IPS DF 19.7 (cell line): Measurements from ENCODE around the gene TMEM214.

Source experiments
- DNase-seq: peaks from one replicate; pipeline ENCODE4 v3.0.0-alpha.2; 2013; ENCODE audit warnings: low read depth, low spot score

Gene TMEM214

DNA sequence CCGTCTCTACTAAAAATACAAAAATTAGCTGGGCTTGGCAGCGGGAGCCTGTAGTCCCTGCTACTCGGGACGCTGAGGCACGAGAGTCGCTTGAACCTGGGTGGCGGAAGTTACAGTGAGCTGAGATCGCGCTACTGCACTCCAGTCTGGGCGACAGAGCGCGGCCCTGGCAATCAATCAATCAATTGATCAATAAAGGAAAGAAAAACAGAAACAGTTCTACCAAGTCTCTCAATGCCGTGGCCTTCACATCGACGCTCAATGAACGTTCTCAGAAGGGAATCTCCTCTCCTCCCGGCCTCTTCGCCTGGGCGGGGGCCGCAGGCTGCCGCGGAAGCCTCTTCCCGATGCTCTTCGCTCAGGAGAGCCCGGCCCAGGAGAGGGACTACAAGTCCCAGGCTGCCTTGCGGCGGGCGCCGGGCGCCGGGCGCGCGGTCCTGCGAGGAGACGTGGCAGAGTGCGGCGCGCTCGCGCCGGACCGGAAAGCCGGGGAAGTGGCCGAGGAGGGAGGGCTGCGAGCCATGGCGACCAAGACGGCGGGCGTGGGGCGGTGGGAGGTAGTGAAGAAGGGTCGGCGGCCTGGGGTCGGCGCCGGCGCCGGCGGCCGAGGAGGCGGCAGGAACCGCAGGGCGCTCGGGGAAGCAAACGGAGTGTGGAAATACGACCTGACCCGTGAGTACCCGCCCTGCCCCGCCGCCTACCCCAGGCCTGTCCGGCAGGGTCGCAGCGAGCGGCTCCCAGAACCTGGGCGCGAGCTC, at the start of gene TMEM214:
Gene TMEM214 (plus strand): TSS at position 471 of the 758 bp plus-strand sequence. CDS start 51 bp downstream, at position 522.
- peak; percentile 33 for DNase-seq

DNA sequence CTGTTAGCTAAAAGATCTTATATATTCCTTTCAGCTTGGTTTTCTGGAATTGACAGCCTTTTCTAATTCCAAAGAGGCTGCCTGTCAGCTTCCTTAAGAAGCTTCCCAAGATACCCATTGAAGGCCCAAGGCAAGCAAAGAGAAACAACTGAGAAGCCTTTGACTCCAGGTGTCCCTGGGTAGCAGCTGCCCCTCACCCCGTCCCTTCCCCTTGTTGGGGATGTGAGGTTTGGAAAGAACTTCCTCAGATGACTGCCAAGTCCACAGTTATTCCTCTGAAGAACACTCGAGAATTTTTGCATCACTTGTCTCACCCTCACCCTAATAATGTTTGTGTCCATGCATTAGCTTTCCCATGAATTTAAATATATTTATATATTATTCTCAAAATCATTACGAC, 49.0 kb upstream of the TMEM214 start:
- no peak for DNase-seq

- DNase-seq: no peak
Observed at GRCh38 chr2:26985807-26986206, 47.0 kb upstream of the TMEM214 start.

GRCh38 chr2:26986576-26986975, 46.2 kb upstream of the TMEM214 start:
- DNase-seq: no peak

DNA sequence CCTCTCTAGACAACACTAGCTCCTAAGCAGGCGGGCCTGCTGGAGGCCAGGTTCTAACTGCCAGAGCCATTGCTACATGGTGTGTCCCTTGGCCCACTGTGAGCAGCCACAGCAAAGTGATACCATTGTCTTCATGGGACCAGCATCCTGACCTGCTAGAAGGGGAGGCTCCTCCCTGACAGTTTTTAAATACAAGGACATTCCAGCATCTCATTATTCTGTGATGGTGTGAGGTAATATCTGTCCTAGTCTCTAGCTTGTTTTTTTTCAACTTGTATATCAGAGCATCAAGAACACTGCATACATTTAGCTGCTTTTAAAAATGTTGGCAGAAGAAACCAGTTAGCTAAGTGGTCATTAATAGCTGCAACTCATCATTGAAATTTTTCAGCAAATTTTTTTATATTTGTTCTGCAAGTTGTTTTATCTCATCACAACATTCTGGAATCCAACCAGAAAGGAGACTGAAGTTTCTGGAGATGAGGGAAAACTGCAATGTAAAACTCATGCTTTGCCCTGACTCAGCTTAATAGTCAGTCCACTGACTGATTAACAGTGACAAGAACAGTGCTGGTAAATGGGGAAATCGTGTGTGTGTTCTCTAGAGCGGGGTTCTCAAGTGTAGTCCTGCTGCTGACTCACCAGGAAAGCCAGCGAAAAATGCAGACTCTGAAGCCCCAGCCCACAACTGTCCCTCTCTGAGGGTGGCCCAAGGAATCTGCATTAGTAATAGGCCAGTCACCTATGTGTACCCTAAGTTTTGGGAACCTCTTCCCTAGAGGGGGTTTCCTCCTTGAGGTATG, 44.5 kb upstream of the TMEM214 start:
- no peak for DNase-seq

DNA sequence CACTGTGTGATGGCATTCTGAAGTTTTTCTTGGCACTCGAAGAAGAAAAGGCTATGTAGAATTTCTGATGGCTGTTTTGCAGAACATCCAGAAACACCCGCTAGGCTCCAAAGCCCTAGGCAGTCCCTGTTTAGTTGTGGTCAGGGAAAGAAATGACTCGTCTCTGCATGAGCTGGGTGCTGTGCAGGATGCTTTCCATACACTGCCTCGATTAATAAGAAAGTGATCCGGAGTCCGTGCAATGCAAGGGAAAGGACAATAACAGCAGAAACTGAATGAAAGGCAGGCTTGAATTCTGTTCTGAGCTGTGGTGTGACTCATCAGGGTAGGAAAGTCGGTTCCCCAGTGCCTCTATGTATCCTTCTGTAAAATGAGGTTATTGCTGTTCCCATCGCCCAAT, 43.6 kb upstream of the TMEM214 start:
- DNase-seq: no peak

- no peak for DNase-seq
Observed at GRCh38 chr2:26991717-26992116, 41.0 kb upstream of the TMEM214 start.

- no peak for DNase-seq
Observed at GRCh38 chr2:26993768-26994167, 39.0 kb upstream of the TMEM214 start.

DNA sequence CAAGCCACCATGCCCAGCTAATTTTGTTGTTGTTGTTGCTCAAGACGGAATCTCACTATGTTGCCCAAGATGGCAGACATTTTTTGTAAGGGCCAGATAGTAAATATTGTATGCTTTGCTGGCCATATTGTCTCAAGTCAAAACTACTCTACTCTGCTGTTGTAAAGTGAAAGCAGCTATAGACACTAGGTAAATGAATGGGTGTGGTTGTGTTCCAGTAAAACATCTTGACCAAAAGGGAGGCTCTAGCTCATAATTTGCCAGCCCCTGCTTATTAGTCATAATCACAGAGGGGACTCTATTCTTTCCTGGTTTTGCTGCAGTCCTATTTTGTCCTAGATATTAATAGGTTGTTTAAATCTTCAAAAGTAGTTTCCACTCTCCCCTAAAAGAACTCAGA, 37.8 kb upstream of the TMEM214 start:
- DNase-seq: no peak

GRCh38 chr2:26997394-26997793, 35.4 kb upstream of the TMEM214 start:
- DNase-seq: no peak

- DNase-seq: no peak
Observed at GRCh38 chr2:26998323-26998722, 34.4 kb upstream of the TMEM214 start.

DNA sequence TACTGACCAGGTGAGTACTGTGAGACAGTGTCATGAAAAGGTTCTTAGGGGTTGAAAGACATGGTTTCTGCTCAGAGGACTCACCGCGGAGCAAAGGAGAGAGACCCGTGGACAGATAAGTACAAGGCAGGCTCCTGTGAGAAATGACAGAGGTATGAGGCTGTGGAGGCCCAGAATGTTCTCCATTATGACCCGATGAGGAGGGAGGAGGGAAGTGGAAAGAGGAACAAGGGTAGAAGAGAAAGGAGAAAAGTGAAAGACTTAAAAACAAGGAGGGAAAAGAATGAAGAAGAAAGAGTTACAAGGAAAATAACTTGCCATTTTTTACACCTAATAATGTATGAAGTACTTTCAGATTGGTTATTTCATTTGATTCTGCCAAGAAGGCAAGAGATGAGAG, 32.5 kb upstream of the TMEM214 start:
- no peak for DNase-seq

- DNase-seq: no peak
Observed at GRCh38 chr2:27000995-27001394, 31.8 kb upstream of the TMEM214 start.

DNA sequence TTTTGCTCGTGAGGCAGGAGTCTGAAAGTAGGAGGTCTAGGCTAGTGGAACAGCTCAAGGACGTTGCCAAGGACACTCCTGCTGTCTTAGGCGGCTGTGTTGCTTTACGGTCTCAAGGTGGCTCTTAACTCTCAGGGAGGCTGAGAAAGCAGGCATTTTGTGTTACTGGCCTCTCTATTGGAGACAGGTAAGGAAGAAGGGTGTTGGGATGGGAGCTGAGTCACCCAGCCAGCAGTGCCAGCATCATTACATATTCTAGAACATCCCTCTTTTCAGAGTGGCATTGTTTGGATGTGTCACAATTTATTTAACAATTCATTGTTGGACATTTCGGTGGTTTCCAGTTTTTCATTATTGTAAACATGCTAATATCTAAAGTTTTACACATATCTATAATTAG, 30.8 kb upstream of the TMEM214 start:
- no peak for DNase-seq

DNA sequence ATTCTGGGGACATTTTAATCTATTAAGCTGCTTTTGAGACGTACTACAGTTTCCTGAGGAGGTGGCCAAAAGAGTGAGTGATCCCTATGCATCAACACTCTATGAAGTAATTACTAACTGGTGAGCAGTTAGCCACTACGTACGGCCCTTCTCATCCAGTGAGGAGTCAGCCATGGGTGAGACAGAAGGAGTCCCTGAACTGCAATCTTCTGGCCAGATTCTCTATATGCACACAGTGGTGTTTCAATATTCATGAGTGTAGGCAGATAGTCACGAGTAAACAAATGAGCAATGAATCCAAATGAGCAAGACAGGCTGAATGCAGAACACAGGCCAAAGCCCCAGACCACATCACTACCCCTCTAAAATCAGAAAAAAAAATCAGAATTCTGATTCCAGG, 29.8 kb upstream of the TMEM214 start:
- DNase-seq: no peak

DNA sequence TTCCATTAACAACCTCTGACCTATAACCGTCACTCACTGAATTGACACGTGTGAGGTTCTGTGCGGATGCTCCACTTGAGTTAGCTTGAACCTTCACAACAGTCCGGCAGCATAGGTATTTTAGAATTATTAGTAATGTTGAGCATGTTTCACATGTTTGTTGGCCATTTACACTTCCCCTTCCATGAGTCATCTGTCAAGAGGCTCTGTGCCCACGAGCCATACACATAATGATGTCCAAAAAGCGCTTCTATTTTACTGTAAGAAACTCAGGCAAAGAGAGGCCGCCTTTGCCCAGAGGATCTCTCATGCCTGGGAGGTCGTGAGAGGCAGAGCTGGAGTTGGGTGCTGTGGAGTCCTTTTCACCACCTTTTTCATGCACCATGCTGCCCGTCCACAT, 28.9 kb upstream of the TMEM214 start:
- no peak for DNase-seq

- DNase-seq: no peak
Observed at GRCh38 chr2:27006602-27007415, 26.0 kb upstream of the TMEM214 start.

DNA sequence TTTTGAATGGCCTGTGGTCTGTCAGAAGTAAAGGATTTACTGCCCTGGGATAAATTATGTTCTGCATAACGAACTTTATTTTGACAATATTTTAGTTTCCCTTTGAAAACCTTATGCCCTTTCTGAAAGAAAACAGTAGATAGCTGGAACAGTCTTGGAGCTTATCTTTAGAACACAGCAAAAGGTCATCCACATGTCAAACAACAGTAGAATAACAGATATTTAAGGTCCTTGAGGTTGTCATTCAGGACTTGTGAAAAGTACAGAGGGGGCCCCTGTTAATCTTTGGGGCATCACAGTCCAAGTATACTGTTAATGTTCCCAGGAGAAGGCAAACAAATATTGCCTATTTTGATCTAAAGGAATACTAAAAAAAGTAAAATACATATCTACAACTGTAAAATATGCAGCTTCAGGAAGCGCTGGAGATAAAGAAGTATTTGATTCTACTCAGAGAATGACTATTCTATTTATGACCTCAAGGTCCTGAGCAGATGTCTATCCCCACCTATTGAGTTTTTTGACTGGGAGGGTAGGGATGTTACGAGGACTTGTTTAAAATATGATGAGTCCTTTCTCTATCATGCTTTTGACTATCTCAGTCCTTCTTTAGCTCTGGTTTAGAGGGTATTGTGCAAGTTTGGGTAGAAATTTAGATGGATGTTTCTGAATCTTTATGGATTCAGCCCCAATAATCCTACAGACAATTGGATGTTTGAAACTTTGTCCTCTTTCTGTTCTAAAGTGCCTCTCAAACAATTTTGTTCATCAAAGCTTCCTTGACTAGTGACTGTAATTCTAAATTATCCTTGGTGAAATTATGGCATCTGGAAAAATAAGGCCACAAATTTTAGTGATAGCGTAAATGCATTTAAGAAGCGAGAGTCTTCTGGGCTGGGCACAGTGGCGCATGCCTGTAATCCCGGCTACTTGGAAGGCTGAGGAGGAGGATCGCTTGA, 25.1 kb upstream of the TMEM214 start:
- no peak for DNase-seq

GRCh38 chr2:27008678-27009077, 24.1 kb upstream of the TMEM214 start:
- DNase-seq: no peak

GRCh38 chr2:27009083-27009482, 23.7 kb upstream of the TMEM214 start:
- DNase-seq: no peak

- no peak for DNase-seq
Observed at GRCh38 chr2:27009716-27010115, 23.0 kb upstream of the TMEM214 start.
